Colon (tissue), 2 donors: ENCODE measurements around the gene ITIH6.
"Not testable (repeated sequence)": the region's sequence is repeated elsewhere in the genome, so short reads cannot be mapped to it uniquely, and the experiment has no call there.

Experiments
- FAIRE-seq: peaks from 2 replicates; lab custom pipeline; 2012; peaks lifted over from hg19 to GRCh38; lab: Jason Lieb, UNC
- donor health status: control.
- donor health status: control.

Gene ITIH6, protein sequence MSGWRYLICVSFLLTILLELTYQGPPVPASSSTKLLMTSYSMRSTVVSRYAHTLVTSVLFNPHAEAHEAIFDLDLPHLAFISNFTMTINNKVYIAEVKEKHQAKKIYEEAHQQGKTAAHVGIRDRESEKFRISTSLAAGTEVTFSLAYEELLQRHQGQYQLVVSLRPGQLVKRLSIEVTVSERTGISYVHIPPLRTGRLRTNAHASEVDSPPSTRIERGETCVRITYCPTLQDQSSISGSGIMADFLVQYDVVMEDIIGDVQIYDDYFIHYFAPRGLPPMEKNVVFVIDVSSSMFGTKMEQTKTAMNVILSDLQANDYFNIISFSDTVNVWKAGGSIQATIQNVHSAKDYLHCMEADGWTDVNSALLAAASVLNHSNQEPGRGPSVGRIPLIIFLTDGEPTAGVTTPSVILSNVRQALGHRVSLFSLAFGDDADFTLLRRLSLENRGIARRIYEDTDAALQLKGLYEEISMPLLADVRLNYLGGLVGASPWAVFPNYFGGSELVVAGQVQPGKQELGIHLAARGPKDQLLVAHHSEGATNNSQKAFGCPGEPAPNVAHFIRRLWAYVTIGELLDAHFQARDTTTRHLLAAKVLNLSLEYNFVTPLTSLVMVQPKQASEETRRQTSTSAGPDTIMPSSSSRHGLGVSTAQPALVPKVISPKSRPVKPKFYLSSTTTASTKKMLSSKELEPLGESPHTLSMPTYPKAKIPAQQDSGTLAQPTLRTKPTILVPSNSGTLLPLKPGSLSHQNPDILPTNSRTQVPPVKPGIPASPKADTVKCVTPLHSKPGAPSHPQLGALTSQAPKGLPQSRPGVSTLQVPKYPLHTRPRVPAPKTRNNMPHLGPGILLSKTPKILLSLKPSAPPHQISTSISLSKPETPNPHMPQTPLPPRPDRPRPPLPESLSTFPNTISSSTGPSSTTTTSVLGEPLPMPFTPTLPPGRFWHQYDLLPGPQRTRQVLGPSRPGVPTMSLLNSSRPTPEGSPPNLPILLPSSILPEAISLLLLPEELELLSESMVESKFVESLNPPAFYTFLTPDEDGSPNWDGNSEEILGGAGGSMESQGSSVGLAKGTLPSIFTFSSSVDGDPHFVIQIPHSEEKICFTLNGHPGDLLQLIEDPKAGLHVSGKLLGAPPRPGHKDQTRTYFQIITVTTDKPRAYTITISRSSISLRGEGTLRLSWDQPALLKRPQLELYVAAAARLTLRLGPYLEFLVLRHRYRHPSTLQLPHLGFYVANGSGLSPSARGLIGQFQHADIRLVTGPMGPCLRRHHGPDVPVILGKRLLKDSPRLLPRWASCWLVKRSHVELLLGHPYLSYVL

DNA sequence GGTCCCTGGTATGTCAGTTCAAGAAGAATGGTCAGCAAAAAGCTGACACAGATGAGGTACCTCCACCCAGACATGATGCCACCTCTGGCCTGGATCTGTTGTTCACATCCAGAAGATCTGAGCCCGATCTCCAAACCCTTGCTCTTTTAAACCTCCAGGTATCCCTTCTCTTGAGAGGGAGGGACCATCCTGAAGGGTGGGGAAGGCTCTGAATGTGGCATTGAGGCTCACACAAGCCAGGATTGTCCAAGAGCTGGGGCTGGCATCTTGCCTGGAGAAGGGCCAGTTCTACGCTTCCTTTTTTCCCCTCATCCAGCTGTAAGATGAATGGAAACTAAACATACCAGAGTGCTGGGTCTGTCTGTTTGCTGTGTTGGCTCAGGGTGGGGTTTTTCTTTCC lies at the start of gene ITIH6:
Gene ITIH6, minus strand, starts transcription at position 119 of the 400 bp plus-strand sequence. Its CDS starts 45 bp downstream, at position 74.
- no peak for FAIRE-seq

DNA sequence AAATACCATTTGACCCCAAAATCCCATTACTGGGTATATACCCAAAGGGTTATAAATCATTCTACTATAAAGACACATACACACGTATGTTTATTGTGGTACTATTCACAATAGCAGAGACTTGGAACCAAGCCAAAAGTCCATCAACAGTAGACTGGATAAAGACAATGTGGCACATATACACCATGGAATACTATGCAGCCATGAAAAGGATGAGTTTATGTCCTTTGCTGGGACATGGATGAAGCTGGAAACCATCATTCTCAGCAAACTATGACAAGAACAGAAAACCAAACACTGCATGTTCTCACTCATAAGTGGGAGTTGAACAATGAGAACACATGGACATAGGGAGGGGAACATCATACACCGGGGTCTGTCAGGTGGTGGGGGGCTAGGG lies 49.6 kb upstream of the ITIH6 start:
- FAIRE-seq, result not testable (repeated sequence)

DNA sequence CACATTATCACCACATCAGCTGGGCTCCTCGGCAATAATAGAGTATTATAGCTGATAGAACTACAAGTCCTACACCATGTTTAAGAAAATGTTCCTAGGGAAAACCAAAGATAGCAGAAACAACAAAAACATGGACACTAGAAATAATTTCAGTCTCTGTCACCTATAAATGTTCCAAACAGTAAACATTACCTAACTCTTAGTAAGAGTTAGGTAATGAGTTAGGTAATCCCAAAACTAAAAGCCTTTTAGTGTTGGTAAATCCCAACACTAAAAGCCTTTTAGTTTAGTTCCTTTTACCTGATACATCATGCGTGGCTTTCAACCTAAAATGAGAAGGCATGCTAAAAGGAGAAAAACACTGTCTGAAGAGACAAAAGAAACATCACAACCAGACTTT lies 45.0 kb upstream of the ITIH6 start:
- no peak for FAIRE-seq

DNA sequence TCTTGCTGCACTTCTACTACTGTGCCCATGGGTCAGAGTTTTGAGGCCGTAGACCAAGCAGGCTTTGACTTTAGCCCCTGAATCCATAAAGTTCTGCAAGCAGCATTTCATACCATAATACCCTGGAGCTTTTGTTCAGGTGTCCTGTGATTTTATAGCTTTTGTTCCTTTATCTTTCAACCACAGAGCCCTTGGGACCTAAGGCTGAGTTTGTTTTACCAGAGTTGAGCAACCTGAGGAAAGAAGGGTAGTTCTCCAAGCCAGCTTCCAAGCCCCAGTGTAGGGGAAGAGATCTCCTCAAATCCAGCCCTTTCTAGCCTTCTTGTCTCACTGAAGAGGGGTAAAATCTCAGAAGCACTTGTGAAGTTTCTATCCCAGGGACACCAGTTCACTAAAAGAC lies 44.6 kb upstream of the ITIH6 start:
- no peak for FAIRE-seq

DNA sequence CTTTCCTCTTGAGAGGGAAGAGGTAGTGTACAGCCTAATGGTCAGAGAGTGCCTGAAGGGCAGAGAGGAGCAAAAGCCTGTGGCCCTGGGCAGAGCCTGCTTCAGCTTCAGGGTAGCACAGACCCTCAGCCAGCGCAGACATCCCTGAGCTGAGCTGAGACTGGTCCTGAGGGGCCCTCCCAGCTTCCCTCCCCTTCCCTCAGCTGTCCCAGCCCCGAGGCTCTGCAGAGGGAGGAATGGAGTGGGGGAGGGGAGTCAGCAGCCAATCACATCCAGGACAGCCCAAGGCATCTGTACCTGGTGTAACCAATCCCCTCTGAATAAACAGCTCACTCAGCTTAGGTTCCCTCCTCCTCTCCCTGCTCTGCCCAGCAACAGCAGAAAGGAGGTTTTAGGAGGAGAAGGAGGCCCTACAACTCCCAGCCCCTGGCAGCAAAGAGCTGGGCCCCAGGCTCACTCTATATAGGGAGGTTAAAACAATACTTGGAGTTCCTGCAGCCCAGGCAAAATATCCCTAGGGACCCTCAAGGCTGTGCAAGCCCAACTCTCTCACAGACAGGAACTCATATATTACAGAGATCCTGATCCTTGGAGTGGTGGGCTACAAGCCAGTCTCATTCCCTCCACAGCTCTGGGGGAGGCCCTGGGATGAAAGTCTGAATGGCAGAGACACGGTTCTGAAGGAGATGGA lies 43.3 kb upstream of the ITIH6 start:
- FAIRE-seq, result not testable (repeated sequence)

DNA sequence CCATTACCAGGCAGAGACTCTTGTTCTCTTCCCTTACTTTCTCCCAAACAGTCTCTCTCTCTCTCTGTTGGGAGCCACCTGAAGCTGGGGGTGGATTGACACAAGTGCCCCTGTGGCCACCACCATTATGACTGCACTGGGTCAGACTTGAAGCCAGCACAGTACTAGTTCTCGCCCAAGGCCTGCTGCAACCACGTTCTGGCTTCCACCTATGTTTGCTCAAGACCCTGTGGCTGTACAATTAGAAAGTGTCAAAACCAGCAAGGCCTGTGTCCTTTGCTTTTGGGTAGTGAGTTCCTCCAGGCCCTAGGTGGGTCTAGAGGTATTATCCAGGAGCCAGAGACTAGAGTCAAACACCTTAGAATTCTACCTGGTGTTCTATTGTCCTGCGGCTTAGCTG lies 40.5 kb upstream of the ITIH6 start:
- no peak for FAIRE-seq

DNA sequence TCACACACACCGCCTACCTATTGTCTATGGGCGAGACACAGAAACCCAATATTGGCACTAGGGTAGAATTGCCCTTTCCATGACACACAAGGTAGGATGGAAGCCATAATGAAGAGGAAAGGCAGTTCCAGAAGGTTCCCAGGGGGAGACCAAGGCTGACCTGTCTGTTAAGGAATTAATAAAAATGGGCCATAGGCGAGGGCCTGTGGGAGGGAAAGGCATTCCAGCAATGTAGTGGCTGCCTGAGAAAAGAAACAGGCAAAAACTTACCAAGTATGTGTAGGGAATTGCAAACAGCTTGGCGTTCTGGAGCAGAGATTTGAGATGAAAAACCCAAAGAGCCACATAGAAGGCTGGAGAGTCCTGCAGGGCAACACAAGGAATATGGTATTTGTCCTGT lies 28.5 kb upstream of the ITIH6 start:
- FAIRE-seq, result no peak

DNA sequence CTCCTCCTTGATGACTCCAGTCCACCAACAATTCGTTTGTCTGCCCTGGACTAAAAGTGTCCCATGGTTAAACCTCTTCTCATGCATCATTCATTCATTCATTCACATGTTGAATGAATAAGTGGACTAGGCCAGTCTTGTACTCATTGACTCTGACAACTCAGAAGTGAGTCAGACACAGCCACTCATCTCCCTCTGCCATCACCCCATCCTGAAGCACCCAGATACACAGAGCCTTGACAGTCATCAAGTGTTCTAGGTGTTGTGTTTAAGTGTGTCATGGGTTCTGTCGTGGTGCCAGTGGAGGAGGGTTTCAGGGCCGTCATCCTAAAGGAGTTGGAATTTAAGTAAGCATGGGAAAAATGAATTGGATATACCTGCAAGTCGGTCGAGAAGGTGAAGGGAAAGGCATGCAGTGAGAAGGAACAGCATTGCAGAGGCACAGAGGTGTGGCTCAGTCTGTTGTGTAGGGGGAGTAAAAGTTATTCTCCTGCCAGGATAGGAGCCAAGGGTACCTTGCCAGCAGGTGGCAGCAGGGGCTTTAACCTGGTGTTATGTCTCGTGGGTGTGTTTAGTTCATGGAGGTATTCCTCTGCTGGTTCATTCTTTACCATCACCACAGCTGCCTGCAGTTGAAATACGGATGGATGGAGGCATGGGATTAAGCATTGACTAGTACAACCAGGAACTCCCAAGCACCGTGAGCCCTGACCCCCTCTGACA lies 27.8 kb upstream of the ITIH6 start:
- FAIRE-seq, result no peak

DNA sequence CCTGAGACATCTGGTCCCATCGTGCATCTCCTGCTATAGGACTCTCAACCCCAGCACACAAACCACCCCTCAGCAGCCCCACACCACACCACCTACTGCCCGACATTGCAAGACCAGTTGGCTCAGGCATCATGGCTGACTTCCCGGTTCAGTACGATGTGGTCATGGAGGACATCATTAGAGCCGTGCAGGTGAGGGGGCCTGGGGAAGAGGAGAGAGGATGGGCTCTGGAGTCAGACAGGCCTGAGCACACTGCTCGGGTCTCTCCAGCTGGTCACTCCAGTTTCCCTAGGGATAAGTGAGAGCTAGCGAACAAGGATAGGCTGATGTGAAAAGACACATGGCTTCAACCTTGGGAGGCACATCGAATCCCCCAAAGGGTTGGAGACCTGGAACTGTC lies 26.7 kb upstream of the ITIH6 start:
- FAIRE-seq, result no peak

DNA sequence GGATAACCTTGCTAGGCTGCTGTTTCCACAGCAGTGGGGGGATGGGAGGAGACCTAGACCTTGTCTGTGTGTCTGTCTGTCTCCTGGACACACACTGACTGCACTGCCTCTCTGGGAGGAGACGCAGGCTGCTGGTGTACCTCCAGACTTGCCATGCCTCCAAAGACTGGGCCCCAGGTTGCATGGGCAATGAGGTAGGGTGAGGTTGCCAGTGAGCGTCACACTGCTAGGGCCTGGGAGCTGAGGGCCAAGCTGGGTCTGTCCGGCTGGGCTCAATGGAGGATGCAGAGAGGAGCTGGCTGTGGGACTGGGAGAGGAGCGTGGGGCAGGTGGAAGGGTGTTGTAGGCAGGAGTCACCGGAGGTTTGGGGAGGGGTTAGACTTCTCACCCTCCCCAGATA lies 26.1 kb upstream of the ITIH6 start:
- no peak for FAIRE-seq

DNA sequence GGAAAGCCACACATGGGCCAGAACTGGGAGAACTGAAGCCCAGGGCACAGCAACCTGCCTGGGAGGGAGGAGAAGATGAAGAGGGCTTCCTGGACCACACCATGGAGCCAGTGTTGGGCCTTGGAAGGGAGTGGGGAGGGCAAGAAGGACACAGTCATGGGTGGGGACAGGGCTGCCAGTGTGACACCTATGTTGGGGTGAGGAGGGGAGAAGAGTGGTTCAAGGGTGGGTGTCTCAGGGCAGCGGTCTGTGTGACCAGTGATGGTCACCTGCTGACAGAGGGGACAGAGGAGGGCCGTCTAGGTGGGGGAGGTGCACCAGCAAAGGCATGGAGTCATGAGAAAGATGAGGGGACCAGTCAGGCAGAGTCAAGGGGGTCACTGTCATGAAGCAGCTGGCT lies 23.3 kb upstream of the ITIH6 start:
- FAIRE-seq, result no peak

DNA sequence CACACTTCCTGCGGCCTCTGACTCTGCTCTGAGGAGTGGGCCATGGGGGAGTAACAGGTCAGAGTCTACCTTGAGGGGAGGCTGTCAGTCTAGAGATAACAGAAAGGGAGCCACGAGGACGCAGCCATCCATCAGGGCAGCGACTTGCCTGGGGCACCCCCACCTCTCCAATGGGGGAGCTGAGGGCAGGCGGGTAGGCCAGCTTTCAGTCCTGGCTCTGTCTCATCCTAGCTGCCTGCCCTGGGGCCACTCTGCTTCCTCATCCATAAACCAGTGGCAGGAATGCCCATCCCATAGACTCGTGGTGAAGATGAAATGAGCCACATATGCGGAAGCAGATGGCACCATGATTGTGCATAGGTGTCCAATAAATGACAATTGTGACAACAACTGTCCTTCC lies 22.7 kb upstream of the ITIH6 start:
- no peak for FAIRE-seq

DNA sequence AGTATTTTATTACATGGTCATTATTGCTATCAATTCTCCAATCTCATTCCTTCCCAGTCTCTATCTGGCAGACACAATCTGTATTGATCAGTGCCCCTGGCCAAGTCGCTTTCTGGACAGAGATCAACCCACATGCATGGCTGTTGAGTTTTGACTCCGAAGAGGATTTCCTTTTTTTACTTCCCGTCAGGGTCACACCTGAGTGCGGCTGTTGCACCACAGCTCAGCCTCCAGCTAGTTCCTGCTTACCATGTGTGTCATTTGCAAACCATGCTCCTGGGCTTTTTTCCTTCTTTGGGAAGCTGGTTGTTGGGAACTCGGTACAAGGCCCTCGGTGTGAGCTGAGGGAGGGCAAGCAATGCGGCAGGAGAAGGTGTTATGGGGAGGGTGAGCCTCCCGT lies 21.1 kb upstream of the ITIH6 start:
- no peak for FAIRE-seq

DNA sequence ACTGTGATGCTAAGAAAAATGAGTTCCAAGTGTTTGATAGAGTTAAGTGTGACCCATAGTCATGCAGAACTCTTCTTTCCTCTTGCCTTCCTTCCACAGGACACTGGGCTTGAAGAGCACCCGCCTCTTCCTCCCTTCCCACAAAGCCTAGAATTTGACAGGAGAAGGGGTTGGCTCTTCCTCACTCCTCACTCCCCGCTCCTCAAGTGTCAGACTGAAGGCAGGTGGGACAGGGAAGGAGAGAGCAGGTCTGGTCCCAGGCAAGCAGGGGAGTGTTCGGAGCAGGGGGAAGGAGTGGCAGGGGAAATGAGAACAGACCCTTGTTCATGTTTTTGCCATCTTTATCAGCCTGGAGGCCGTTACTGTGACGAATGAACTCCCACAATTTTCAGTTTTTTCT lies 20.2 kb upstream of the ITIH6 start:
- no peak for FAIRE-seq

DNA sequence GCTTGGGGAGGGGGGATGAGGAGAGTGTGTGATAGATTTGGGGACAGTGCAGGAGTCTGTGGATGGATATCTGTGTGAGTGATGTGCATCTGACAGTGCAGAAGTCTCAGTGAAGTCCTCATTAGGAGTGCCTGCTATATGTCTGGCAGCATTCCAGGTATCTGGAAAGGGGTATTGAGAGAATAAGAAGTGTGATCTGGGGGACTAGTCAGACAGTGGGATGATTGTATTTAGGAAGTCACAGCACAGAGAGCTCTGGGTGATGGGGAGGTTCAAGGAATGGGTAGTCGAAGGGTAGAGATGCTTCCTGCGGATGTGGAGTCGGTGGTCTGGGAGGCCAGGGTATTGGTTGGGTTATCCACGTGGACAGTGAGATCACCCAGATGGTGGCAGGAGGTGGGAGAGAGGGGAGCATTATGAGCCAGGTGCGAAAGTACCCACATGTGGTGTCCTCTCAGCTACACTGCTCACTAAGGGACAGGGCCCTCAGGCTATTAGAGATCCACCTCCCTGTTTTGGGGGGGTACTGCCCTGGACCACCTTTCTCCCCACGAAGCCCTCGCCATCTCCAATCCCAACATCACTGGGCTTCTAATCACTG lies 19.3 kb upstream of the ITIH6 start:
- FAIRE-seq, result no peak

DNA sequence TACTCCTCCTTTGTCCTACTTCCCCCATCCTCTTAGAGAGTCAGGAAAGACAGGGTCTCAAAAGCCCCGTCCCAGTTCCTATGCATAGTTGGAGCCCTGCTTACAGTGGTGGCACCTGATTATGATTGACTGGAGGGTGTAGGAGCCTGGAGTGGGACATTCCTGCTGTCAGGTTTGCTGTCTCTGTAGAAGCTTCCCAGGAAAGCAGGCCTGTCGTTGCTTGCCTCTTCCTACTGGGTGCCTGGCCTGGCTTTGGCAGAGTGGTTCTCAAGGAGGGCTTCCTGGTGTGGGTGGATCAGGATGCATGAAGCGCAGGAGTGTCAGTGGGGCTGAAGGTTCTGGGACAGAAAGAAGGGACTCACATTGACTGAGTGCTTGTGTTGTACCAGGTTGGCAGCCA lies 14.3 kb upstream of the ITIH6 start:
- FAIRE-seq, result no peak

DNA sequence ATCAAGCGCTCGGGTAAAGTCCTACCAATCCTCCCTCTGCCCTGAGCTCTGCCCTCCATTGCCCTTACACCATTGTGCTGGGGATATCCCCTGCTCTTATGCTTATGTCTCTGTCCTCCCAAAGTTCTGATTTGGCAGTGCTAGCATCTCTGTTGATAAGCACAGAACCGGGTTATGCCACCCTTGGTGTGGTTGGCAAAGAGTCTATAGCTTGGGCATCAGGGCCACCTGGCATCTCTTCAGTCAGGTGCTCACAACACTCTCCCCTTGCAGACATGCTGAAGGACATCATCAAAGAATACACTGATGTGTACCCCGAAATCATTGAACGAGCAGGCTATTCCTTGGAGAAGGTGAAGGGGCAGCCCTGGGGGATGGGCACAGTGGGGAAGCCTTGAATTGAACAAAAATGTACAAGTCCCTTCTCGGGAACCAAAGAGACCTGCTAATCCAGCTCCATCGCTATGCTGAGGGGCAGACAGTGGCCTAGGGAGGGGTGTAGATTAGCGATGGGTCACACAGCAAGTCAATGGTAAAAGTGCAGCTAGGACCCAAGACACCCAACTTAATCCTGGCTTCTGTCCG lies 13.3 kb upstream of the ITIH6 start:
- no peak for FAIRE-seq

DNA sequence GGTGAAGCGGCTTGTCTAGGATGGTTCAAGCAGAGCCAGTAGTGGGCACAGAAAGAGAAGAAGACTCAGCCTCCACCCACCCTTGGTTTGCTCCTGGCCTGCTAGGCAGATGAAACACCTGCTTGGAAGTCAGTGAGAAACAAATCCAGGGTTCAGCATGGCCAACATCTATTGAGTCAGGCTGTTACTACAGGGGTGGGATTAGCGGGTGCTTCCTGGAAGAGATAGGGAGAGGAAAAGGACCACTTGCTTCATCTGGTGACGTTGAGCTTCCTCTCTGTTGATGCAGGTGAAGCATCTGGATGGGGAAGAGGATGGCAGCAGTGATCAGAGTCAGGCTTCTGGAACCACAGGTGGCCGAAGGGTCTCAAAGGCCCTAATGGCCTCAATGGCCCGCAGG lies 12.5 kb upstream of the ITIH6 start:
- no peak for FAIRE-seq

DNA sequence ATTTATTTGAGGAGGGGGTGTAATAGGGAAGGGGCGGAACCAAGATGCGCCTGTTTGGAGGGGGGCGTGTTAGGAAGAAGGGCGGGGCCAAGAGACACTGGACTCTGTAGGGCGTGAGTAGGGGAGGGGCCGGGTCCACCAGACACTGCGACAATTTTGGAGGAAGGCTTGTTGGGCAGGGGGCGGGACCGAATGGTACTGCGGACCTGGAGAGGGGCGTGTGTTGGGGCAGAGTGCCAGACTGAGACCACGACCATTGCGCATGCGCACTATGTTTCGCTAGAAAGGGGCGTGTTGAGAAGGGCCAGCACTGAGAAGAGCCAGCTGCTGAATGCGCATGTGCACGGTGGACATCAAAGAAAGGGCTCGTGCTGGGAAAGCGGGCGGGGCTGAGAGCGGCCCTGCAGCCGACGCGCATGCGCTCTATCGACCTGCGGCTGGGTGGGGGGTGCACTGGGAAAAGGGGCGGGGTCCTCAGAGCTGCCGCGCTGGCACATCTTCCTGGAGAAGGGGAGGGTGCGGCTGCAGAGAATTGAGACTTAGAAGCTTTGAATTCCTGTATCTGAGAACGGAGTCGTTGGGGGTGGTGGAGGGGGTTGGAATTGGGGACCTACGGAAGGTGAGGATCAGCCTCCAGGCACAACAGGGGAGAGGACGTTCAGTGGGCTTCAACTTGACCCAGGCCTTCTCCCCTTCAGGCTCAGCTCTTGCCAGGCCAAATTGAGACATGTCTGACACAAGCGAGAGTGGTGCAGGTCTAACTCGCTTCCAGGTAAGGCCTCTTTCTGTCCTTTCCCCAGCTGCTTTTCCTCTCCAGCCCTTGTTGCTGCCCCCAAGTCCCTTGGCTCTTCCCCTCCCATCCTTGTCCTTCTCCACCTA lies 10.8 kb upstream of the ITIH6 start:
- peak; percentile 86 for FAIRE-seq
